TTC549 (cell line): Measurements from ENCODE around the gene S100A9.
"Not testable (repeated sequence)": the region's sequence is repeated elsewhere in the genome, so short reads cannot be mapped to it uniquely, and the experiment has no call there.

ENCODE experiments used
- FAIRE-seq: peaks from 2 replicates; lab custom pipeline; 2012; peaks lifted over from hg19 to GRCh38; lab: Jason Lieb, UNC

S100A9 gene

DNA sequence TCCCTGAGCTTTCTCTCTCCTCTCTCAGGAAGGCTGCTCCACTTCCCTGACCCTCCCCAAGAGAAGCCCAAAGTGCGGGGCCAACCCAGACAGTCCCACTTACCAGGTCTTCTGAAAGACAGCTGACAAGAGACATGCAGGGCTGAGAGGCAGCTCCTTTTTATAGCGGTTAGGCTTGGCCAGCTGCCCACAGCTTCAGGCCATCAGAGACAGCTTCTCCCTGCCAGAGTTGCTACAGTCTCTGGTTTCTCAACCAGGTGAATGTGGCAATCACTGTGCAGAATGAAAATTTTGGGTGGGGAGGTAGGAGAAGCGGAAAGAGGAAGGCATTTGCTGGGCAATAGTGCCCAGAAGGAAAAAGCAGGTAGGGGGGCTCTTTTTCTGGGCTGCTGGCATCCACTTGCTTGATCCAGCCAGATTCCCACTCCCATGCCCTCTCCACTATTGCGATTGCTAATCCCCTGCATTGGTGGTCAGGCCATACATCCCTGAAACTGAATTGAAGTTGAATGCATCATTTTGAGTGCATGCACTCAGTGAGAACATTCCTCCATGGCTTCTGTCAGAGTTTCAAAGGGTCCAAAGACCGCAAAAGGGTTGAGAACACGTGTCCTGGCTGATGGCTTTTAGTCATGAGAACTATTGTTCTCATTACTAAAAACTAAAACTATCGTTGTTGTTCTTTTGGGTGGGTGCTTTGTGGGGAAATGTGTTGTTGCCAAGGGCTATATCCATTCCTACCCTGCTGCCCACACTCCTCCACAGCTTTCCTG is 33.5 kb downstream of the S100A9 start, which contains the start of gene S100A8:
Gene S100A8, minus strand, starts transcription at position 136 of the 773 bp plus-strand sequence. CDS start 538 bp downstream, outside the sequence.
- FAIRE-seq: no peak

- no peak for FAIRE-seq
These were observed 34.6 kb downstream of the S100A9 start for GRCh38 chr1:153392258-153392657.

DNA sequence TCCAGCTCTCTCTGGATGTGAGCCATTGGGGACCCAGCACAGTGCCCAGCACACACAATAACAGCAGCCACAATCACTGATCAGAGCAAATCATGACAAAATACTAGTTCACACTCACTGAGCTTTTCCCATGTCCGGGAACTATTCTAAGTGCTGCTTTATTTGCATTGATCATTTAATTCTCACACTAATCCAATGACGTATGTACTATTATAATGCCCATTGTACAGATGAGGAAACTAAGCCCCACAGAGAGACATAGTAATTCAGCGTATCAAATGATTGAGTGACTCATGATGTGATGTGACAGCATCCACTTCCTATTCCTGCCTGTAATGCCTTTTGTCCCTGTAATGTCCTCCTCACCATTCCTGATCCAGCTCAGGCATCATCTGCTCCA is 35.2 kb downstream of the S100A9 start:
- no peak for FAIRE-seq

DNA sequence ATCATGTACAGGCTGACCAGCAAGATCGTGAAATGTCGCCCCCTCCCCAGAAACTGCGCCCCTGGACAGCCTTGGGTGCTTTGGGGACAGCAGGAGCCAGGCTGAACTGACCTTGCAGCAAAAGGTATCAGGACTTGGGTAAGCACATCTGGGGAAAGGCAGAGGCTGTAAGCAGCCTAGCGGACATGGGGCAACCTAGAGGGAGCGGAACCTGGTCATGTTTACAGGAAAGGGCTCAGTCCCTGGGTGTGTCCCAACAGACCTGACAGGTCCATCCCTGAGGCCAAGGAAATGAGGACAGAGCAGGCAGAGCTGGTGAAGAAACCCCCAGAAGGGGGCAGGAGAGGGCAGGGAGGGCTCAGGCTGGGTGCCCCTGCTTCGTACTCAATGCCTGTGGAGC is 36.3 kb downstream of the S100A9 start:
- FAIRE-seq: no peak

DNA sequence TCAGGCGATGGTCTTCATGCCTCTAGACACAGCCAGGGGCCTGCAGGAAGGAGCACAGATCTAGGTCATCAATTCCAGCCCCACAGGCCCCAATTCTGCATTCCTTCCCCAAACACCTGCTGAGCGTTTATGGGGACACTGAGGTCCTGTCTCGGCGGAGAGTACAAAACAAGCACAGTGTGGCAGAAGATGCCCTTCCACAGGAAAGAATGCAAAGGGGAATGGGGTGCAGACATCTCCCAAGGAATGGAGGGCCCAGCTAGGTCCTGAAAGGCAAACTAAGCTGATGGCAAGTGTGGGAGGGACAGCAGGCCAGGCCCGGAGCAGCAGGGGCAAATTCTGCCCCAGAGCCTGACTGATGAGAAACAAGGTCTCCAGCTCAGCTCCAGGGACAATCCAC is 36.7 kb downstream of the S100A9 start:
- FAIRE-seq: no peak

DNA sequence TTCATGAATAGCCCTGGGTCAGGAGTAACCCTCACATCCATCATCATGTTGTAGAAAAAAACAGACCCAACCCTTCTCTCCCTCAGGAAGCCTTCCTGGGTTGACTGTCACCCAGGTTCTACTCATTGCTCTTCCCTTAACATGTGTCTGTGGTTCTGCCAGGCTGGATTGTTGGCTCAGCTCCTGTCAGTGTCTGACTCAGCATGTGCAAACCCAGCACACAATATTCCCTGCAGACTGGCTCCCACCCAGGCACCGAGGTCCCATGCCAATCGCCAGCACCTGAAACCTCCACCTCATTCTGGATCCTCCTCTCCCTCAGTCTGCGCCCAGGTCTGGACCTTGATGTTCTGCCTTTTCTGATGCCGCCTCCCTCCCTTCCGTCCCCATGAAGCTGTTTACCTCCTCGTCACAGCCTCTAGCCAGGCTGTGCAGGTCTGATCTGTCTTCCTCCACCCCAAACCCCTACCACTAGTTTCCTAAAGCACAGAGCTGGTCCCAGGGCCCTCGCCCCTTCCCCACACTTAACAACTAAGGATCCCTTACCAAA is 37.6 kb downstream of the S100A9 start:
- no peak for FAIRE-seq

DNA sequence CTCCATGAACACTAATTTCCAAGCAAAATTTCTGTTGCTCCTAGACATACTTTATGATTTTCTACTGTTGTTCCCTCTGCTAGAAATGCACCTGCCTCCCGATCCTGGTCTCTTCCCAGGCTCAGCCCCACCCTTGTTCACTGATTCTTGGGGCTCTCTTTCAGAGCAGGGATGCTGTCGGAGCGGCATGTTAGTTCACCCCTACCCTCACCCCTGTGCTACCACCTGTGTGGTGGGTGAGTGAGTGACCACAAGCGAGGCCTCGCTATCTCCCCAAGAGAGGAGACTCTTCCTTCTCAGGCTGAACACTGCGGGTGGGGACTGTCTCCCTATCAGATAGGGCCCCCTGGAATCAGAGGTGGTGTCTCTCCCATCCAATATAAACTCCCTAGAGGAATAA is 38.1 kb downstream of the S100A9 start:
- FAIRE-seq: no peak

DNA sequence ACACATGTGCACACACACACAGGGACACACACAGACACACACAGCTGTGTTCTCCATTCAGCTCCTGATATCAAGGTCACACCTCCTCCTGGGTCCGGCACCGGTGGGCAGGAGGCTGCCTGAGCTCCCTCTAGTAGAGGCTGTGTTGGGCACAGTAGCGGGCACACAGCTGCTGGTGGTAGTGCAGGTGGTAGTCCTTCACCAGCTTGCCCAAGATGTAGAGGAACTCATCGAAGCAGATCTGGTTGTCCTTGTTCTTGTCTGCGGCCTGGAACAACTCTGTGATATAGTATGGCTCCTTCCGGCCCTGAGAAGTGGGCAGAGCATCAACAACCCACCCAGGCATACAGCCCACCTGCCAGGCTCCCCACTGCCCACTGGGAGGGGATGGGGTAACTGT is 38.8 kb downstream of the S100A9 start:
- no peak for FAIRE-seq

- FAIRE-seq: no peak
These were observed 39.6 kb downstream of the S100A9 start for GRCh38 chr1:153397051-153397923.

DNA sequence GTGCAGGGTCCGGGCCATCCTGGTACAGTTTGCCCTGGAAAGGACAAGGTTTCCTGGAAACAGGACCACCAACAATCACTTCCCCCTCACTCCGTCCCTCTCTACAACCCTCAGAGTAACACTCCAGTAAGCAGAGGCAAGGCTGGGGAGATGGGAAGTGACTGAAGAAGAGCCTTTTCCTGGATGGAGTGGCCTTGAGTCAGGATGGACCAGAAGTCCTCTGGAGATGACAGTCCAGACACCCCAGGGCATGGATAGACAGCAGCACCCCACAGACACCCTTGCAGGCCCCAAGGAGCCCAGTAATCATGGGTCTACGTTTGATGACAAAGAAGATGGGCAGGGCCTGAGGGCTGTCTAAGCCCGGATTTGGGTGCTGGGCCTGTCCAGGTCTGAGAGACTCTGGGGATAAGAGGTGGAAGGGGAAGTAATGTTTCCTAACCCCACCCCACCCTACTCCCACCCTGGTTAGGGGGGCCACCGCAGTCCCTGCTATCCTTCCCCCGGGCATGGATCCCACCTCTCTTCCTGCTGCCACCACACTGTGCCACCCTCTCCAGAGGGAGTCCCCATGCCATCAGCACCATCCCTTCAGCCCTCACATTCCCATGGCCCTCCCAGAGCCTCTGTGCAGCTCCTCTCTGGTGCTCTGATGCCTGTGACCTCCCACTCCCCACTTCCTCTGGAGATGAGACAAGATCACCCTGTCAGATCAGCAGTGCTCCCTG is 40.4 kb downstream of the S100A9 start:
- FAIRE-seq: no peak

DNA sequence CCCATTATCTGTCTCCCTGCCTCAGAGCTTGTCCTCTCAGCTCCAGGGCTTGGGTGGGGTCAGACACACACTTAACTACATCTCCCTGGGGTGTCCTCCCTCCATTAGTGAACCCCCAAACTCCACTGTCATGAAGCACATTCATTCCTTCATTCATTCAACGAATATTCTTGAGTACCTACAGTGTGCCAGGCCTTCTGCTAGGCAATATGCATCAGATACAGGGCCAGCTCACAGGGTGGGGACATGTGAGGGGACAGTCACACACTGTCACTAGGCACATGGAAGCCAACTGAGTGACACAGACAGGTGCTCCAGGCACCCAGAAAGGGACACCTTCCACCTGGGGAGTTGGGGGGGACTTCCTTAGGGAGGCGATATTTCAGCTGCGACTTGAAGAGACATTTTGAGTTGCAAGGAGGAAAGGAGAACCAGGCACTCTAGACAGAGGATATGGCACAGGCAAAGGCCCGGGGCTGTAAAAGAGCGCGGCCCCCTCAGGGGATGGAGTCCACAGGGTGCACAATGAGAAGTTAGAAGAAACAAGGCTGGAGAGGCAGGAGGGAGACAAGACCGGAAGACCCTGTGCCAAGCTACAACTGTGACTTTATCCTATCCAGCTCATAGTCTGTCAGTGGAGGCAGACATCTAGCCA is 41.9 kb downstream of the S100A9 start:
- no peak for FAIRE-seq

- FAIRE-seq: no peak
These were observed 42.6 kb downstream of the S100A9 start for GRCh38 chr1:153400244-153400643.

- FAIRE-seq: no peak
These were observed 43.8 kb downstream of the S100A9 start for GRCh38 chr1:153401461-153401860.

GRCh38 chr1:153402226-153402625 is 44.6 kb downstream of the S100A9 start:
- FAIRE-seq: no peak

DNA sequence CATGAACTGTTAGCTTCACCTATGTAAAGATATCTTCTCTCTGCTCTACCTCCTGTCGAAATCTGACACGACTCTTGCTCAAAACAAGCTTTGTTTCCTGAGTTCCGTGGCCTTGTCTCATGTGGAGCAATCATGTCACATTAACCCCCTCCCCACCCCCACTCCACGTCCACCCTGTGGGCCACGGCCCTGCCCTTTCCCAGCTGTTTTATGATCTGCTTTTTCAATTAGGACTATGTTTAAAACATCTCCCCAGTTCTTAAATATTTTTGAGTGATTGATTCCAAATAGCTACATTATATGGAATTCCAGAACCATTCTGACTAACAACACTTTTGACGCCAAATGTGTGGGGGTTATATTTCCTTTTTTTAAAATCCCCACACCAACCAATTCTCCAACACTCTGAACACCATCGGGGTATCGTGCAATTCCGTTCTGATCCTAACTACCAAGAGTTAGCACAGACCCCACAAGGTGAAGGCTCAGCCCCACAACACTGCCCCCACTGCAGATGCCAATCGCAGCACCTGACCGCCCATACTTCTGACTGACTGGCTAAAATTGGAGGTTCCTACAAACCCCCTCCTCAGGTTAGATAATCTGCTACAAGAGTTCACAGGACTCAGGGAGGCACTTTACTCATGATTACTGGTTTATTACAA is 45.9 kb downstream of the S100A9 start:
- no peak for FAIRE-seq

- no peak for FAIRE-seq
These were observed 46.5 kb downstream of the S100A9 start for GRCh38 chr1:153404086-153404635.

DNA sequence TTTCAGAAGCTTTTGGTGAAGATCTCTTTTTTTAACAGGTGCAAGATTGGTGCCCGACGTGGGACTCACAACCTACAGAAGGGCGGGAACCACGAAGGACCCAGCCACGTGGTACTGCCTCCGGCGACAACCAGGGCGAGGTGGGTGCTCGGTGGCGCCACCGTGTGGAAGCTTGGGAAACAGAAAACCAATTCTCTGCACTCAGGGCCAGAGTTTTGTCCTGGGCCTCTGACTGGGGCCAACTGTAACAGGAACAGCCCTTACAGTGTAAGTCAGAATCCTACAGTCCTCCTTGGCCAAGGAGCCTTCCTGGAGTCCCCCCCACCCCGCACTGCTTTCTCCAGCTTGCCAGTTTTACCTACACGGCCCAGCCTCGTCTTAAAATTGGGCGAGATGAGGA is 47.1 kb downstream of the S100A9 start:
- no peak for FAIRE-seq

DNA sequence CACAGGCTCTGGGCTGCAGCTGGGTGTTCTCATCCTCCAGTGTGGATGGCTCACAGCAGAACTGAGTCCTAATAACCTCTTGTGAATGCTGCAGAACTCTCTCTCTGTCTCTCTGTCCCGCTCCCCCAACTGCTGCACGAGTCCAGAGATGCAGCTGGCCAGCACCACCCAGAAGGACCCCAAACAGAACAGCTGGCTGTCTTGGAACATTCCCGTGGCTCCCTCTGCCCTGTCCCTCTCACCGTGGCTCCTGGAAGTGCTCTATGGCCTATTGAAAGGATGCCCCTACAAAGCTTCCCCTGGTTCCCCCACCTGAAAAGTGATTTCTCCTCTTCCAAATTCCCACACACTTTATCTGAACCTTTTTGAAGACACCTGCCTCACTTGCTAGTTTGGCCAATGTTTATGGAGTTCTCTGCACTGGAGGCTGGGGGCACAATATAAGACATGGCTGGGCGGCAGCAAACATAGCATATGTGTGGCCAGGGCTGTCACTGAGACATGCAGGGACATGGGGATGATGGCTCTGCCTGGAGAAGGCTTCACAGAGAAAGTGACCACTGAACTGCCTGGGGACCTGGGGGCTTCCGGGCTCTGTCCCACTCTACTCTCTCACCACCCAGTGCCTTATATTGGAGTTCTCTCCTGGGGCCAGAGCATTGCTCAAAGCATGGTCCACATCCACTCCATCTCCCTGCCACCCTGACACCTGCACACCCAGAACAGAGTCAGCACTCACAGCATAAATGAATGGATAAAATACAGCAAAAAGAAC is 48.4 kb downstream of the S100A9 start:
- not testable (repeated sequence) for FAIRE-seq

- FAIRE-seq: not testable (repeated sequence)
These were observed 49.6 kb downstream of the S100A9 start for GRCh38 chr1:153407274-153407673.
